HL-60/S4 (cell line): ENCODE measurements around the gene DLX6.

ENCODE experiments used
- in situ Hi-C: fragments of 300-500 bp; cut with MboI; formaldehyde crosslinking; loops from 2 replicates; pipeline ENCODE4 v1.14.3; 2022; ENCODE audit warnings: low sequenced_read_pairs

The DLX6 gene

DNA sequence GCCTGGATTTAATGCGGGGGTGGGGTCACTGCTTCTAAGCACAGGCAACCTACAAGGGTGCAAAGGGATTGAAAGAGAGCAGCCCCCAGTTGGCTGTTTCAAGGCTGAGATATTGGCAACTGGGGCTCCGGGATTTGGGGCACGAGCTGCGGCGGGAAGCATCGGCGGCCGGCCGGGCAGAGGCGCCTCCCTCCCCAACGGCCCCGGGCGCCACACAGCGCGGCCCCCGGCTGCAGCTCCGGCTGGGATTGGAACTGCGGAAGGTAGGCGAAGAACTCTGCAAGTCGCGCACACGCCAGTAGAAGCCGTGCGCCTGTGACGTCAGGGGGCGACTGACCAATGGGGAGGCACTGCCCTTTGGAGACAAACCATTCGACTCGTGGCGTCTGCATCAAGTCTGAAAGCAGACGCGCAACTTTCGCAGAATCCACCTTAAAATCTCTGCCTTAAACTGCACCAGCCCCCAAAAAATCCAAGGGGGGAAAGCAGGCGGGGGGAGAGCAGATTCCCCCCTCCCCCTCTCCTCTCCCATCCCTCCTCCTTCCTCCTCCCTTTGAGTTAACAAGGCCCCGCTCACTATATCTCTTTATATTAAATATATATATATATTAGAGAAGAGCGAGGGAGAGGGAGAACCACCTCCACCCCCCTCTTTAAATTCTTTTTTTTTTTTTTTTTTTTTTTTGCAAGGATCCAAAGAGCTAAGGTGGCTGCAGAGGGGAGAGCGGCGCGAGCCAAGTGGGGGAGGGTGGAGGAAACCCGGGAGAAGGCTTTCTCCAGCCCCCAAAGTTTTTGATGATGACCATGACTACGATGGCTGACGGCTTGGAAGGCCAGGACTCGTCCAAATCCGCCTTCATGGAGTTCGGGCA lies at the start of gene DLX6:
Gene DLX6 (plus strand): TSS at position 371 of the 872 bp plus-strand sequence. CDS start 425 bp downstream, at position 796.
- in situ Hi-C loops: no loop called here

DNA sequence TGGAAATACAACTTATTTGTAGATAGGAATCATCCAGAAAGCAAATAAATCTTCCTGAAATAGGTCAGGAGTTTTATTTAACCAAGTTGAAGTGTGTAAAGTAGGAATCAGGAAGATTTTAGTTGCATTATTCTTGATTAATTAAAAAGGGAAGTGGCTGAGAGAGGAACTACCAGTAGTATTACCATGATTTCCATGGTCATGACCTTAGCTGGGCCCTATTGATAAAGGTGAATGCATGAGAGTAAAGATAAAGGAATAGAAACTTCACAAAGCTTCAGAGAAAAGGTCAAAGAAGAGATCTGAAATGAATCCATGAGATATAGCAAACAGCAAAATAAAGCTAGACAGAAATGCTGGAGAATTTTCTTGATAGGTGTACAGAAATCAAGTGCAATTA lies 46.2 kb upstream of the DLX6 start:
- in situ Hi-C loops: no loop called here

DNA sequence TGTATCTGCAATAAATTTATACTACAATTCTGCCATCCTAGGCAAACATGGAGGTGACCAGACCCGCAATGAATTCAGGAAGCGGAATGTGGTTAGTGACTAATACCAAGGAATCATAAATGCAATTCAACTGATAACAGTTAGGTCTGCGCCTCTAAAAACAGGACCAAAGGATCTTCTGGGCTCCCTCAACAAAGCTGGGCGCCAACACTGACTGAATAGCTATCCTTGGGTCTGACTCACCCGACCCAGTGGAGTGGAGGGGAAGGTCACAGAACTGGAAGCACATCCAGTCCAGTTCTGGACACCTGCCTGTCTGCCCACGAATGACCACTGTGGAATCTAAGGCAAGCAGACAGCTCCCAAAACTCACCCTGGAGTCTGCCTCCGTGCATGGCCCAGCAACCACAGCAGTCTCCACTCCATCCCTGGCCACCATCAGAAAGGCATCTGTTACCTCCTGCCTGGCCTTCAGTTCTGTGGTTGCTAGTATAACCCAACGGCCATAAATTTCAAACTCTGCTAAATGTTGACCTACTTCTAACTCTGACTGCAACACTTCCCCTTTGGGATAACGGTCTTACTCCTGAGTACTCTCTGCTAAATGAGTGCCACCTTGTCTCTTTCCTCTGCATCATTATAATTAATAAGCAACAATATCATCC lies 43.0 kb upstream of the DLX6 start:
- in situ Hi-C loops: no loop called here

DNA sequence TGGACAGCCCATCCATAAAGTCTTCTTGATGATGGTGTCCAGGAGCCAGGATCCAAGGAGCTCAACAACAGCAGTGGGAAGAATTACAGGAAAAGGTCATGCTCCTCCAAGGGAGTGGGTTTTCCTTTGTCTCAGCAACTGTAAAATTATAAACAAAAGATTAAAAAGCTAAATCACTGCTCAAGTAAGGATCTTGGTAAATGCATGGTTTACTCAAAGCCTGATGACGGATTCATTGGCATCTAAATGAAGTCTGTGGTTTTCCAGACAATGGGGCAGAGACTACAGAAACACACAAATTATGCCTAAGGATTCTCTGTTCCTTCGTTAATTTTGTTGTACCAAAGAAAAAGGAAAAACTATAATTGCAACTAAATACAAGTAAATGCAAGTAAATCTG lies 36.4 kb upstream of the DLX6 start:
- in situ Hi-C loops: no loop called here

DNA sequence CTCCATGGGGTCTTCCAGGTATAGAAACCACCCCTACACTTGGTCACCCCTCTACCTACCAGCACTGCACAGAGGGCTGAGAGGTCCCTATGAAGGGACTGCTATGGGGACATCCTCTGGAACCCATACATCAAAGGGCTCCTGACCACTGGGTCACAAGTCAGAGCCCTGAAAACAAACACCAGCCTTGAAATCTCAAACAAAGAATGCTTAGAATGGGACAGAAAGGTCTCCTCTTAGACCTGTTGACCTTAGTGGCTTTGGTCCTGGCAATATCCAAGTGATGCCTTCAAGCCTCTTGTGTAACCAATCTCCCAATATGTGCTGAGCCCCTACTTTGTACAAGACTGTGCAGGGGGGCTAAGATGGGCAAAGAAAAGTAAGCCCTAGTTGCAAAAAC lies 34.6 kb upstream of the DLX6 start:
- in situ Hi-C loops: no loop called here

DNA sequence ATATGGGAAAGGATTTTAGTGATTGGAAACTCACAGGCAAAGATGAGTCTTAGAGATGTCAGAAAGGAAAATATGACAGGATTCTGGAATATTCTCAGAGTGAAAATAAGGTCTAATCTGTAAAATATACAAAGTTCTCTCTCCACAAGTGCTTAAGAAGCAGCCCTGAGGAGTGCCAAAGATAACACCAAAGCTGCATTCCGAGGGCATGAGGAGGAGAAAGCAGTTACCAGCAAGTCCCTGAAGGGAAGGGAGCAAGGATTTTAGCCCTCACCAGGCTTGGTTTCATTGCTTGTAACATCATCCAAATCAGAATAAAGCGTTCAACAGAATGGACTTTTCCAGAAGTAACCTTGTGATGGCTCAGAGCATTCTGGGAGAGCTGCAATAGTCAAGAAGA lies 31.4 kb upstream of the DLX6 start:
- in situ Hi-C loops: no loop called here

DNA sequence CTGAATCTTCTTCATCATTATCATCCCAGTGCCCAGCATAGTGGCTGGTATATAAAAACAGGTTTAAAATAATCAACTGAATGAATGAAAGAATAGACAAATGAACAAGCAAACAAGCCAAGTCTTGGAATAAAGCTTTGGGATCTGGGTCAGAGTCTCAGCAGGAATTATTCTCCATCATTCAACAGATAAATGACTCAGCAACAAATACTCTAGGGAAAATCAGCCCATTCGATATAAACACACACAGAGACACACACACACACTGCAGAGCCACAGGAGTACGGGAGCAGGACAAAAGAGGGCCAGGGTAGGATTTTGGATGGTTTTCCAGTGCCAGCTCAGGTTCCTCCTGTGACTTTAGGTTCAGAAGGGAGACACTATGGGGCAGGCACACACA lies 29.2 kb upstream of the DLX6 start:
- in situ Hi-C loops: no loop called here

DNA sequence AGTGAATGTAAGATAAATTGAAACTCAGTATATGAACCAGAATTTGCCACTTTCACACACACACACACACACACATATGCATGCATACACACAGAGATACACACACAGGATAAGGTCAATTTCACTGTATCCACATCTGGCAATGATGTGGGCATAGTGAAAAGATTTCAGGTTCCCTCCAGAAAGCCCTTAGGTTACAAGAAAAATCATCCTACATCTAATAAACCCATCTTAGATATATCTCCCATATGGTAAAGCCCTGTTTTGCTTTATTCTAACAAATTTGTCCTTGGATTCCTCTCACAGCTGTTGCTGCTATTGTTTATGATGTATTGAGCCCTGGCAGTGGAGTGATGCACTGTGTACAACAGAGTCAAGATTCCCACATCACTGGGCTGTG lies 27.9 kb upstream of the DLX6 start:
- in situ Hi-C loops: no loop called here

DNA sequence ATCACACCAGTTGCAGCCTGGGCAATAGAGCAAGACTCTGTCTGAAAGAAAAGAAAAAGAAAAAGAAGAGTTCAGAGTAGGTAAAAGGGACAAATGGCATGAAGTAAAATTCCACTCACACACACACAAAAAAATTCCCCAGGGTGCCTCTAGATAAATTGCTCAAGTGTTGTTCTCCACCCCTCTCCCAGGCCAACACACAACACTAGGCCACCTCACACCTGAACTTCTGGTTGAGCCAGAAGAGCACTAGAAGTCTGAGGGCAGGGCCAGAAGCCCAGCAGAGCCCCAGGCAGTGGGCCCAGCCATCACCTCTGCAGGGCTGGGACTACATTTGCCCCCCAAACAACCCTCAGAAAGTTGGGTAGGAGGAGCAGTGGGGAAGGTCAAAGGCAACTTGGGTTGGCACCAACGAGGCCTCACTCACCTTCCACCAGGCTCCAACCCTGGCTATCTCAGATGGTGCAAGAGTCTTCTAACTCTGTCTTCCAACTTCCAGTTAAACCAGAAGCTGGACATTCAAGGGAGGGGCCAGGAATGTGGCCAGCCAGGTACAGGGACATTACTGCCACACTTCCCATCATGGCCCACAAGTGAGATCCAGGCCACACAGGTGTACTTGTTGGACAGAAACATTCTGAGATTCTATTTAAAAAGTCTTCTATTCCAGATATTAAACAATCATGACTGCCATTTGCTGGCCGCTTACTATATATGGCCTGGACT lies 25.6 kb upstream of the DLX6 start:
- in situ Hi-C loops: no loop called here

DNA sequence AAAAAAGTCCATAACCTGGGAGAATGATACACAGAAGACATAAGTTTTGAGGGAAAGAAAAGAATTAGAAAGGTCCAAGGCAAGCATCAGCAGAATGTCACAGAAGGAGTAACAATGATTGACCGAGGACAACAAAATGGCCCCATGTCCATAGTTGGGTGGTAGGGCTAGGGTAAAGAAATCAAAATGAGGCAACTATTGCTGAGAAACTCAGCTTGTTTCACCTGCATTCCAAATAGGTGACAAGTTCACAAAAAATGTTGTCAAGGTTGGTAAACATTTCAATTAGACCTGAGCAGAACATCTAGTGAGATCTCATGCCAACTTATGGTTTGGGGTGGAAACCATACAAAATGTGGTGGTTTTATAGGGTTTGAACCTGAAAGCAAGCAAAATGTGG lies 22.8 kb upstream of the DLX6 start:
- in situ Hi-C loops: no loop called here

DNA sequence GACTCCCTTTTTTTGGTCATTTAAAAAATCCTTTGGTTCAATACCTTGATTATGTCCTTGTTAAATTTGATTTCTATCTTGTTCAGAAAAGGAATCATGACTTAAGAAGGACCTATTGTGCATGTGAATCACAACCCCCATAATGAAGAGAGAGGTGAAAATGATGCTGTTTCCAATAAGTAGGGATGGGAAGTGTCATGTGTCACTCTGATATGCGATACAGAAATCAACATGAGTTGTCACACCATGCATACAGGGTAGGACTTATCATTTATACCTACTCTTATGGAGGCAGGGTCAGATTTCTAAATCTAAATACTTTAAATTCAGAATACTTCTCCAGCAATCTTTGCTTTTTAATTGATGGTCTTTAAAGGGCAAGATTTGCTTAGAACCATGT lies 19.4 kb upstream of the DLX6 start:
- in situ Hi-C loops: no loop called here

DNA sequence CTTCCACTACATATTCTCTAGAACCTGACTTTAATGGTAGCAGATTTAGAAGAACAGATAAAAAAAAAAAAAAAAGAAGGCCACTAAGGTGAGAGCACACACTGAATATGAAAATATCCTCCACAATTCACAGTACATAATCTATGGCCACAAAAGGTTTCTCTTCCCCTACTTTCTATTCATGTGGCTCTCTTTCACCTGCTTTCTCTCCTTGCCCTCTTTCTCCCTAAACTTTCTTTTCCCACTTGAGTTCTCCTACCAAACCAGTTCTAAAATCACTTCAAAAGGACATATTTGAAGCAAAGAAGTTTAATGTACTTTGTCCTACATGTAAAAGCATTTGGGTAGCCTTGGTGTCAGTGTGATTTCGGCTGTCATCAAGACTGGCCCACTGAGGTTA lies 18.5 kb upstream of the DLX6 start:
- in situ Hi-C loops: no loop called here

DNA sequence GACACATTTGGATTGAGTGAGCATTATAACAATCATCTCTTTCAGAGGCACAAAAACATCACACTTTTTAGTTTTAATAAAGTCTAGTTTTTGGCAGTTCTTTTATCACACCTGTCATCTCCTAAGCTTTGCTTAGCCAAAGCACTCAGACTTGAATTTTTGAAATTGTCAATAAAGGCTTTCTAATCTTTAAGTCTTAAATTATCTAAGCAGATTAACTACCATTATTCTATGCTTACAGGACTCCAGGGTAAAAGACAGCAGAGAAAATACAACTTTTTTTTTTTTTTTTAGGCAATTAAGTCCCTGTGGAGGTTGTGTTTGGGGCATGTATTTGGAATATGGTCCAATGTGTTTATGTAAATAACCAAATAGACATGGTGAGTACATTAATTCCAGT lies 17.6 kb upstream of the DLX6 start:
- in situ Hi-C loops: no loop called here

DNA sequence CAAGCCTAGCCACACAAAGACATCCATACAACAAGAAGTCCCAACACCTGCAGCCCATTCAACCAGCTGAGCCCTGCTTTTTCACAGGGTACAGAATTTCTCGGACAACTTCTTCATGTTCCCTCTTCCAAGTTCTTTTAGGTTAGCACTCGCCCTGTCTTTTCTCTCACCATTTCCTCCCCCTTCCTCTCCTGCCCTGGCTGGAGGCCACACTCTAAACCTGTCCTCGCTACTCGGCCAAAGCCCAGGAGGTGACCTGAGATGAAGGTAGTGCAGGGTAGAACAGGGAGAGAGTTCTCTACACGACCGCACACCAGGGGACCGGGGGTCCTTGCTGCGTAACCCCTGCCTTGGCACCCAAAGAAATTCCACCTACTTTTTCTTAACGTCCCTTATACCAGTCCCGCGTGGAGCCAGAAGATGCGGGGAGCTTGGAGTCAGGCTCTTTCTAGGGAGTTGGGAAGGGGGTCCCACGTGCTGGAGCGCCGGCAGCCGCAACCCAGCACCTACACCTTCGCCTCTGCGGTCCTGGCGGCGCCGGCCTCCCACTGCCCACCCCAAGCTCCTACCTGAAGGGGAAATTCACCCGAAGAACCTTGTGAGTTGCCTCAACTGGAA lies 16.0 kb upstream of the DLX6 start:
- in situ Hi-C loops: no loop called here

DNA sequence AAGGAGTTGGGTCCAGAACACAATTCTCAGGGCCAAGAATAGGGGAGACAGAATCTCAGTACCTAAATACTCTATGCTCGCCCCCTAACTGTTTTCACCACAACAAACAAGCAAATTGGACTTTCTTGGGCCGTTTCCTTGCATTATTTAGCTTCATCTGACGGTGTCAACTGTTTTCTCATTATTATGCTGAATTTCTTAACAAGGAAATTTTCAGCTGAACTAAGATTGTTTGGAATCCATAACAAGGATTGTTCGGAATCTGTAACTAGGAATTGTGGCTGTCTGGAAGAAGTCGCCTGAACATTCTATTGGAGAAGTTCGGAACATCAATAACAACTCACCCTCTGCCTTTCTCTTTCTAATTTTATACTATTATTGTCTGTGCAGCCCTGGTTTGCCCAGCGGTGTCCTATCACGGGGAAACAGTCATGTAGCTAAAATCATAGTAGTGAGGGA lies 15.5 kb upstream of the DLX6 start:
- in situ Hi-C loops: no loop called here

DNA sequence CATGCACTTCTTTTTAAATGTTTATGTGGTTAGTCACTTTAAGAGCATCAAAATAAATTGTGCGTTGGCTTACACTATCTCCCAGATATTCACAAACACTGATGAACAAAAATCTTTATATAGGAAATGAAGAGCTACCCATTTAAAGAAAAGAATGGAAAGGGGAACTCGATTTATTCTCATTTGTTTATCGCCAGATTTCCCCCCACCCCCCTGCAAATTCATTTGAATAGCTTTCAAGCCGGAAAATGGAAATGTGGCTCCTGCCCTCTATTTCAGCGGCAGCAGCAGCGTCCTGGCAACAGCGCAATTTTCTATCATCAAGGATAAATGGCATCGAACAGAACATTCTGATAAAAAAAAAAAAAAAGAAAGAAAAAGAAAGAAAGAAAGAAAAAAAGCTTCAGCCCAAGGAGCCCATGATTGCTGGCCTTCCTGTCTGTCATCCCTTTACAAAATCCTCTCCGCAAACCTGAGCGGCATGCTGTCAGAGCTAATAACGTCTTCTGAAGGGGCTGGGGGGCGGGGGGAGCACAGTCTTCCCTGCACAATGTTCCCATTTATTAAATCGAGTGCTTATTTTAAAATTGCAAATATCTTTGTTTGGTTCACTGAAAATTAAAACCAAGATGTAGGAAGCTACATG lies 13.7 kb upstream of the DLX6 start:
- in situ Hi-C loops: no loop called here

DNA sequence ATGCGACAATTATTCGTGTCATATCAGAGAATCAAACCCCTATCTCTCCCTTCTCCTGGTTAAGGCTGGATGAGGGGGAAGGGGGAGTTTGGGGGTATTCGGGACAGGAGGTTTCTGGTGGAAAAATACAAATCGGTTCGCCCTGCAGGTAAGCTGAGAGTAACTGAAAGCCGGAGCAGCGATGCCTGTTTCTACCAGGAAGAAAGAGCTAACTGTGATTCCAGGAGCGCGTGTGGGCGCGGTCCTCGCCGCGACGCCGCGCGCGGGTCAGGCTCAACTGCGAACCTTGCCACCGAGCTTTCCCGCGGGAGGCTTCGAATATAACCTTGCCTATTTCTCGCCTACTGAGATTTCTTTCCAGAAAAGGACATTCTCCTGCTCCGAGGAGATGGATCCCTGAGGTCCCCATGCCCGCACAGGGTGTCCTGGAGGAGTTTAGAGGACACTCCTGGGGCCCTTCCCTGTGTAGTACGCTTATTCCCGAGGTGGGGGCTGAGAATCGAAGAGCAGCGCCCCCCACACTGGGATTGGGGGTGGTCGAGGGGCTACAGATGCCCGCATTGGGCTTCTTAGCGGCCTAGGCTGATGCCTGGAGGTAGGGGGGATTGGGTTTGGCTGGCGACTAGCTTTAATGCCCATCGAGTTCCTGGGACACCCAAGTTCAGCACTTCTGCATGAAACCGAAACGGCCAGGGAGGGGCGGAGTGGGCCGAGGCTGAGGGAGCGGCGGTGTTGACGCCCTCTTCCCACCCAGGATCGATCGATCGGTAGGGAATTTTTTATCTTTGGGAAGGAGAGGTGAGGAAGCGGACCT lies 13.0 kb upstream of the DLX6 start:
- in situ Hi-C loops: no loop called here

DNA sequence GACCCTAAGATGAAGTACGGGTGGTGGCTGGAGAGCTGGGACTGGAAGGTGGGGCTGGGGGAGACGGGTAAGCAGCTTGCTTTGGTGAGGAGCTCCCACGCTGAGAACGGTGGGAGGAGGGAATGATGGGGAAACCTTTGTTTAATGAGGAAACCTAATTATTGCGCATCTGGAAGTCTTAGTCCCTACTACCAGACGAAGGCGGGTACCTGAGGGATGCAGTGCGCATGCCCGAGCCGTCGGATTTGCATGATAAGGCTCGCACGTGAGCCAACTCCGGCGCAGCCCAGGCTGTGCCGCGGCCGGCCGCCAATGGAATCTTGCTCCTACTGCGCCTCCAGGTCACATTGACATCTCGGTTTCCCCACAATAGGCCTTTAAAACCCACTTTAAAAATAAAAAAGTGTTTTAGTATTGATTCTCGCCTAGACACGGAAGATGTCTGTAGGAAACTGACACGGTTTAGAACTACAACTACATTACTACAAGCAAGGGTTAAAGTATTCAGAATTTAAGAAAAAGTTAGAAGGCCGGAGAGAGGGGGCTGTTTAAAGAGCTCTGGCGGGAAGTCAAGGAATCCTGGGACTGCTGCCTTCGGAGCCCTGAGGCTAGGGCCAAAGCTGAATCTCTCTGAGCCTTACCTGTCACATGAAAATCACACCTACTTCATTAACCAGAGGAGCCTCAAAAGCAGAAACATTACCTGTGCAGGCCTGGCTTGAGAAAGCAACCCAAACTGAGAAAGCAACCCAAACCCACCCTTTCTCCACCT lies 12.1 kb upstream of the DLX6 start:
- in situ Hi-C loops: no loop called here

DNA sequence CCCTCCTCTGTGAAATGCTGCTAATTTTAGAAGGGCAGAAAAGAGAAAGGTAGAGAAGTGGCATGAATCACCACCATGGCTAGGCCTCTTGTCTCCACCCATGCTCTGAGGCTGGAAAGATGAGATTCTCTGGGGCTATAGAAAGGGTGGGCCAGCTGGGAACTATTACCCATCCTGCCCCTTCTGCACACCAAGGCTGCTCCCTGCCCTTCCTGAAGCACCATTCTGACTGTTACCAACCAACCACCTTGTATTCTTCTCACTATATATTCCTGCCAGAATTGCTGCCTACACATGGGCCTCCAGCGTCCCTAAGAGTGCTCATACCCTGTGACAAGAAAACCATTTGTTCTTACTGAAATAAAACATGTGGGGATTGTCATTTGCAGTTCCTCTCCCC lies 11.4 kb upstream of the DLX6 start:
- in situ Hi-C loops: no loop called here
